T follicular helper cell (primary cell): ENCODE measurements around the gene PPP1R1B.

Source experiments
- DNase-seq: peaks from one replicate; pipeline ENCODE4 v3.0.0-alpha.2; 2020; ENCODE audit warnings: low read depth

The PPP1R1B gene

GRCh38 chr17:39667945-39668924 is 41.5 kb downstream of the PPP1R1B start, which contains the start of gene PNMT:
PNMT (plus strand) TSS chr17:39668453; CDS start chr17:39668476, 23 bp downstream.
- peak; percentile 49 for DNase-seq

- no peak for DNase-seq
These were observed 43.4 kb downstream of the PPP1R1B start for GRCh38 chr17:39669897-39670735.

GRCh38 chr17:39670746-39671145 is 44.0 kb downstream of the PPP1R1B start:
- no peak for DNase-seq

GRCh38 chr17:39671651-39672521 is 45.1 kb downstream of the PPP1R1B start:
- no peak for DNase-seq

- DNase-seq, result no peak
These were observed 46.0 kb downstream of the PPP1R1B start for GRCh38 chr17:39672522-39673334.

DNA sequence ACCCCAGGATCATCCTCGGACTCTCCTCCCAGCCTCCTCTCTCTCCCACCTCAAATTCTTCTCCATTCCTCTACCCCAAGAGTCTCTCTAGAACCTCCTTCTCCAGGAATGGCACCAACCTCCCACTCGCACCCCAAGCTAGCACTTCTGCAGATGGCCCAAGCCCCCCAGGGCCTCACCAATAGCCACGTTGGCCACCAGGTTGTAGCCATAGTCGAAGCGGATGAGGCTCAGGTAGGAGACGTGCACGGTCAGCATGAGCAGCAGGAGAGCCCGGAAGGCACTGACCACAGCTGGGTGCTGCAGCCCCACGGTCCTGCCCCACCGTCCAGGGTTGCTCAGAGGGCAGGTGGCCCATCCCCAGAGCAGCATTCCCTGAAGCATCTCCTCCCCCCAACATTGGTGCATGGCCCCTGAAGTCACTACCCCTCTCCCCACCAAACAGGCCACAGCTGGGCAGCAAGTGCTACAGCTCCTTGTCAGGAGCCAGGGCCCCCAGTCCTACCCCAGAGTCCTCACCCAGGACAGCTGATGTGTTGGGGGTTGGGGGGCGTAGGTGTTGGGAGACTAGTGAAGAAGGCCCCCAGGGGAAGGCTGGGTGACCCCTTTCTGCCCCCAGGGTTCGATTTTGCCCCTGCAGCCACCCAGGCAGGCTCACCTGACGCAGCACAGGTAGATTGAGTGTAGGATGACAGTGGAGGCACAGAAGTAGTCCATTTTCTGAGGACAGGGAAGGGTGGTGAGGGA is 46.8 kb downstream of the PPP1R1B start:
- DNase-seq, result no peak

DNA sequence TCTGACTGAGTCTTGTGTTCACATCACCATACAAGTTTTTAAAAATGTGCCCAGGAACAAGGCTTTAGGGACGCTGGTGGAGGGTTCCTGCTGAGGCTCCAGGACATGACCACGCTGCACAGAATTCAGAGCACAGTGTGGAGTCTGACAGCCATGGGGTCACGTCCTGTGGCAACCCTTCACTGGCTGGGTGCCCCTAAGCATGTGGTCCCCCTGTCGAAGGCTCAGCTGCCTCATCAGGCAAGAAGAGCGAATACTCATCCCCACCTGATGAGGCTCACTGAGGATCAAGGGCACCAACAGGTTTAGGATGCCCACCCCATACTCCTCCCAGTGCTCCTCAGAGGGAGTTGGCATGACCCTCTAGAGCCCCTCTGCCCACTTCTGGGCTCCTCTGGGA is 47.4 kb downstream of the PPP1R1B start:
- no peak for DNase-seq

DNA sequence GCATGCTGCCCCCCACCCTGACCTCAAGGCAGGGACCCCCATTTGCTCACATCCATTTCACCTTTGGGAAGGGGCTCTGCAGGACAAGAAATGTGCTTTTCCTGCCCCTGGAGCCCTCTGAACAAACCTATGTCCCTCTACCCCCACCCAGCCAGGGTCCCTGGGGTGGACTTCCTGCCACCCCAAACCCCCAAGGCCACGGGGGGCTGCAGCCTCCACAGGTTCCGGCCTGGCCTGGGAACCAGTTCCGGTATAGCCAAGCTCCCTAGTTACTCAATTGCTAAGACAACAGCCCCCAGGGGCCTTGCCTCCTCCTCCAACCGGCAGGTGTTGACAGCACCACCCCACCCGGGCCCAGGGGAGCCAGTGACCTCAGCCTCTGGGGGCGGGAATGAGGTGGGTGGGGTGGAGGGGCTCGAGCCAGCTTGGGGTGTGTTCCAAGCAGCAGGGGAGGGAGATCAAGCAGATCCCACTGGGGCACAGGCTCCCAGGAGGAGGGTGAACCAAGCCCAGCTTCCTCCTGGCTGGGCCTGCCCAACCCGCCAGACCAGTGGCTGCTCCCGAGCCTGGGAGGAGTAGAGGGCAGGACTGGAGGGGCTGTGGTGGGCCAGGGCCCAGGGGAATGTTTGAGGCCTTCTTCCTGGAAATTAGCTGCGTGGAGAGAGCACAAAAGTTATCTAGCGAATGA is 48.1 kb downstream of the PPP1R1B start:
- DNase-seq, result no peak

GRCh38 chr17:39675390-39676082 is 48.8 kb downstream of the PPP1R1B start:
- DNase-seq, result no peak

GRCh38 chr17:39676198-39676819 is 49.6 kb downstream of the PPP1R1B start:
- DNase-seq, result no peak

- no peak for DNase-seq
These were observed 50.3 kb downstream of the PPP1R1B start for GRCh38 chr17:39677072-39677471.

DNA sequence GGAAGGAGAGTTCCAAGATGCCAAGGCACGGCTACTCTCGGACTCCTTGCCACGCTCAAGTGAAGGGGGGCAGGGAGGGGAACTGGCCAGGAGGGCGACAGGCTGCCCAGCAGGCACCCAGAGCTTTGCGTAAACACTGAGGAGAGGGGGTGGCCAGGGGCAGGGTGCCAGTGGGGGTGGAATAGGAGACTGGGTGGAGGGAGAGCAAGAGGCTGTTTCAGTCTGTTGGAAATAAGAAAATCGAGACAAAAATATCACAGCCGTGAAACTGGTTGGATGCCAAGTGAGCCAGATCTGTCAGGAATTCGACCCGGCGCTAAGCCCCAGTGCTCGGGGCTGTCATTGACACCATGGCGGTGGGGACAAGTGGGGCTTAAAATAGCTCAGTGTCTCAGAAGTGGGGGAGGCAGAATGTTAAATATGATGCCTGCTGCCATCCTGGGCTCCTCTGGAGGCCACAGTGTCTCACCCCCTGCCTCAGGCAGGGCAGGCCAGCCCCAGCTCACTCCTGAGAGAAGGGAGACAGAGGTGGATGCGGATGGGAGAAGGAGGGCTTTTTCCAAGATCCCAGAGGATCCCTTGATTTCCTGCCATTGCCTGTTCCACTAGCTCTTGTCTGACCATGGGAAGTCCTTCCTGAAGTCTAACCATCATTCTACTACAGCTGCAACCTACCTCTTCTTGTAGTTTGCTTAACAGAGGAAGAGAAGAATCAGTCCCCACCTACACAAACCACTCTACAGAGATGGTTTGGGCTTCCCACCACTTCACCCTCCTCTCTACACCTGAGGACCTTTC is 51.0 kb downstream of the PPP1R1B start:
- no peak for DNase-seq

DNA sequence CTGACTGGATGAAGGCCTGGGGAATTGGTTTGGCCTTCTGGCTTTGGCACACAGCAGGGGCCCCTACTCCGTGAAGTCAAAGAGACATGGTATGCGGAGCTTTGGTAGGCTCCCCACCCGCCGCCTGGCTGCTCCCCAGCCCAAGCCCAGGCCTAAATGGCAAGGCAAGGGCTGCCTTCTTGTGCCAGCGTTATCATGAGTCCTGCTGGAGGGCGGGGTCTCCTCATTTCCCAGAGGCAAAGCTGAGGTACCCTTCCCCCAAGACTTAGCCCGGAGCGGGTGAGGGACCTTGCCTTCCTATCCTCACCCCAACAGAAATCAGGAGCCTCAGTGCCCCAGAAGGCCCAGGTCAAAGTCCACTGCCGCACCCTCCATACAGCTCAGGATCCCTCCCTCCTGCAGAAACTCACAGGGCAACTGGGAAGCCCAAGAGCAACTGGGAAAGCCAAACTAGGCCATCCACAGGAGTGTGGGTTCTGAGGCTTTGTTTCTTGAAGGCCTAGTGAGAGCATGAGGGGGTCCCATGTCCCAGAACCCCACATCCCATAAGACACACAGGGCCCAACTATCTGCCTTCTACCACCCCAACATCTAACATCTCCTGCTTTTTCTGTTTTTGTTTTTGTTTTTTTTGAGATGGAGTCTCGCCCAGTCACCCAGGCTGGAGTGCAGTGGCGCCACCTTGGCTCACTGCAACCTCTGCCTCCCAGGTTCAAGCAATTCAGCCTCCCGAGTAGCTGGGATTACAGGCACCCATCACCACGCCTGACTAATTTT is 51.8 kb downstream of the PPP1R1B start:
- DNase-seq, result no peak

DNA sequence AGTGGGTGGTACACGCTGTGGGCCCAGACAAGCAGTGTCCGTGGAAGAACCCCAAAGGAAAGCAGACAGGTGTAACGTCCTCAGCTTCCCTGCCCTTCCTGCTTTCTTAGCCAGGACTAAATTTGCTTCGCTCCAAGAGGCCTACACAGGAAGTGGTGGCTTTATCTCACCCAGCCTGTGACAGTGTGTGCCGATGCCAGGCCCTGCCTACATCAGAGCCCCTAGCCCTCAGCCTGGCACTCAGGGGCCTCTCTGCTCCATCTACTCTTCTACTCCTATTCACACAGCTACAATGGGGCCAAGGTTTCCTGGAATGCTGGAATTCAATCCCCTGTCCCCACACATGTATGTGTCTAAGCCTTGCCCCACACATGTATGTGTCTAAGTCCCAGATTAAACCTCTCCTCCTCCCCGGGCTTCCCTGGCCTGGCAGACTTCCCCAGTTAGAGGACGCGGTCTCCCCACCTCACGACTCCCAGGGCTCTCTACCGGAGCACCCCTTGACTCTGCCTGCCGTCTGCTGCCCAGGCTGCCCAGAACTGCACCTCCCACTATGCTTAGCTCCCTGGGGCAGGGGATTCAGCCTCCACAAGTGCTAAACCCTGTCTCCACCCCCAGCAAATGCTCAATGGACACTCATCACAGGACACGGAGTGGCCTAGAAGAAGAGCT is 52.9 kb downstream of the PPP1R1B start:
- no peak for DNase-seq

DNA sequence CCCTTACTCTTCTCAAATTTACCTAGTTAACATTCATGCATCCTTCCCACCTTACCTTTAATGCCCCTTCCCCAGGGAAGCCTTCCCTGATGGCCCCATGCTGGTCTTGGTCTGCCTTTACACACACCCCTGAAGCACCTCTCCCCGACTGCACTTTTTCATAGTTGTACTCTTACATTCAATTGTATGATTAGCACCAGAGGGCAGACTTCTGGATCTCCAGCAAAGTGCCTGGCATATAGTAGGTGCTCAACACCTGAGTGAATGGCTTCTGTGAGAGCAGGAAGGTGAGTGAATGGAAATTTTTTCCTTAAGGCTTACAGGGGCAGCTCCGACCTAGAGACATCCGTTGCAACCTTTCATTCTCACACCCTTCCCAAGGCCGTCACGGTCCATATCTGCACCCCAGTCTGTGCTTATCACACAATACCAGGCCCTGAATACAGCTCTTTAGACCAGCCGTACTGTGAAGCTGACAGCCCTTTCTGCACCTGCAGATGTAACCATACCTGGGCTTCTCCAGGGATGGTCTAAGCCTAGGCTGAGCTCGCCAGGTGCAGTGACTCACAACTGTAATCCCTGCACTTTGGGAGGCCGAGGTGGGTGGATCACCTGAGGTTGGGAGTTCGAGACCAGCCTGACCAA is 56.7 kb downstream of the PPP1R1B start:
- DNase-seq, result no peak
